ENCODE data around the gene KRTAP10-11.

Gene KRTAP10-11

DNA sequence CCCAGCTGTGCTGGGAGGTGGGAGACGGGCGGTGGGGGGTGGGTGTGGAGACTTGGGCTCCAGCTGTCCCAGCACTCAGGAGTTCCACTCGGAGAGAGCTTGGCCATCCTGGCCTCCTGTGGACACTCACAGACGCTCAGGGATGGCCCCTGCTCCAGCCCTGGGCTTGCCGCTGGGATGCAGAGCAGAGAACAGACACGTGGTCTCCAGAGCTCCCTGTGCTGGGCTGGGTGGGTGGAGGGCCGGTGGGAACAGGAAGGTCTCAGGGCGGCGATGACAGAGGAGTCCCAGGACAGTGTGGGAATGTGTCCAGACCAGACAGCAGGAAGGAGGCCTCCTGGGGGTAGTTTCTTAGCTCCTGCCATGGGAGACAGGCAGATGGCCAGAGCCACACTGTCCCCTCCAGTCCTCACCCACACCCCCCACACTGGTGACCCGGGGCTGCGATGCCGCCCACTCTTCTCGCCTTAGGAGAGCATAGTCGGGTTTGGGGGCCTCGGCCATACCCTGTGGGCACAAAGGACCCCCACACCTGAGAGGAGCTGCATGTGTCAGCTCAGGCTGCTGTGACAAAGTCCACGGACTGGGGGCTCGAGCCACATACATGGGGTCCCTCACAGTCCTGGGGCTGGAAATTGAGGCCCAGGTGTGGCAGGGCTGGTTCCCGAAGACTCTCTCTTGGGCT, 17.4 kb upstream of the KRTAP10-11 start:
- no peak for DNase-seq
- Histone ChIP-seq H3K36me3 (replicated peaks; ENCODE audit: insufficient read depth, low read length) (no peaks in the 10 kb centered on the region), H3K9ac (ENCODE audit: low read length) (no peak overlapping the region), H3K79me2 (ENCODE audit: low read length) (no peaks in the 10 kb centered on the region), H3K9me3 (replicated peaks; ENCODE audit: insufficient read depth, low read length) (no peaks in the 10 kb centered on the region), H2AFZ (ENCODE audit: low read length) (no peak overlapping the region), H3K27me3 (replicated peaks; ENCODE audit: insufficient read depth, low read length) (peaks cover 64% of the 10 kb centered on the region), H3K4me2 (ENCODE audit: low read depth, low read length) (no peak overlapping the region), H4K20me1 (ENCODE audit: insufficient read depth, low read length) (no peaks in the 10 kb centered on the region), H3F3A (ENCODE audit: insufficient read depth, low read length) (no peaks in the 10 kb centered on the region), H3K9me2 (replicated peaks; ENCODE audit: insufficient read depth, low read length) (no peaks in the 10 kb centered on the region), H3K27ac (ENCODE audit: low read length) (no peak overlapping the region), H3K4me3 (ENCODE audit: low read length) (no peak overlapping the region), H3K4me1 (ENCODE audit: low read length) (no peaks in the 10 kb centered on the region)
- no peak for TF ChIP-seq EZH2 (optimal IDR thresholded peaks at IDR 0.05; ENCODE audit: low read depth, low read length)
- TF ChIP-seq EZH2phosphoT487 (IDR thresholded peaks at IDR 0.05; ENCODE audit: low read length): no peak
- TF ChIP-seq CTCF (IDR thresholded peaks at IDR 0.05; ENCODE audit: low read length): no peak

GRCh38 chr21:44630440-44630839, 15.8 kb upstream of the KRTAP10-11 start:
- Histone ChIP-seq H3K4me2 (ENCODE audit: low read depth, low read length) (no peak overlapping the region), H3K4me1 (ENCODE audit: low read length) (no peaks in the 10 kb centered on the region), H3K9me2 (replicated peaks; ENCODE audit: insufficient read depth, low read length) (no peaks in the 10 kb centered on the region), H3K36me3 (replicated peaks; ENCODE audit: insufficient read depth, low read length) (no peaks in the 10 kb centered on the region), H3K27ac (ENCODE audit: low read length) (no peak overlapping the region), H3K4me3 (ENCODE audit: low read length) (no peak overlapping the region), H2AFZ (ENCODE audit: low read length) (no peak overlapping the region), H3F3A (ENCODE audit: insufficient read depth, low read length) (no peaks in the 10 kb centered on the region), H3K9me3 (replicated peaks; ENCODE audit: insufficient read depth, low read length) (no peaks in the 10 kb centered on the region), H4K20me1 (ENCODE audit: insufficient read depth, low read length) (no peaks in the 10 kb centered on the region), H3K27me3 (replicated peaks; ENCODE audit: insufficient read depth, low read length) (peaks cover 67% of the 10 kb centered on the region), H3K9ac (ENCODE audit: low read length) (no peak overlapping the region), H3K79me2 (ENCODE audit: low read length) (no peaks in the 10 kb centered on the region)
- DNase-seq: no peak
- TF ChIP-seq EZH2 (optimal IDR thresholded peaks at IDR 0.05; ENCODE audit: low read depth, low read length): no peak
- TF ChIP-seq CTCF (IDR thresholded peaks at IDR 0.05; ENCODE audit: low read length): no peak
- no peak for TF ChIP-seq EZH2phosphoT487 (IDR thresholded peaks at IDR 0.05; ENCODE audit: low read length)

- no peak overlapping the region for H3K4me2 ChIP-seq (ENCODE audit: low read depth, low read length)
- H3K4me1 ChIP-seq (ENCODE audit: low read length): no peaks in the 10 kb centered on the region
- no peak for DNase-seq
- H3K4me3 ChIP-seq (ENCODE audit: low read length): no peak overlapping the region
- no peak overlapping the region for H3K9ac ChIP-seq (ENCODE audit: low read length)
- no peaks in the 10 kb centered on the region for H3K9me2 ChIP-seq (replicated peaks; ENCODE audit: insufficient read depth, low read length)
- H3K27me3 ChIP-seq (replicated peaks; ENCODE audit: insufficient read depth, low read length): peaks cover 70% of the 10 kb centered on the region
- no peaks in the 10 kb centered on the region for H3K79me2 ChIP-seq (ENCODE audit: low read length)
- H3K27ac ChIP-seq (ENCODE audit: low read length): no peak overlapping the region
- no peaks in the 10 kb centered on the region for H3F3A ChIP-seq (ENCODE audit: insufficient read depth, low read length)
- no peaks in the 10 kb centered on the region for H3K36me3 ChIP-seq (replicated peaks; ENCODE audit: insufficient read depth, low read length)
- H3K9me3 ChIP-seq (replicated peaks; ENCODE audit: insufficient read depth, low read length): no peaks in the 10 kb centered on the region
- TF ChIP-seq EZH2 (optimal IDR thresholded peaks at IDR 0.05; ENCODE audit: low read depth, low read length) (no peak), EZH2phosphoT487 (IDR thresholded peaks at IDR 0.05; ENCODE audit: low read length) (no peak), CTCF (IDR thresholded peaks at IDR 0.05; ENCODE audit: low read length) (no peak)
- H2AFZ ChIP-seq (ENCODE audit: low read length): no peak overlapping the region
- no peaks in the 10 kb centered on the region for H4K20me1 ChIP-seq (ENCODE audit: insufficient read depth, low read length)
These were observed 14.1 kb upstream of the KRTAP10-11 start for GRCh38 chr21:44632067-44632466.

All from MM.1S (cell line).